Upper lobe of right lung (tissue), 1 donor: ENCODE results near the gene PHYHIPL. TPM values are rescaled to one million over a fixed set of nuclear protein-coding genes. Genes with fewer than 3 reads are reported as not detected.

ENCODE experiments used
- ATAC-seq: fragments of 200-7000 bp; cut with Tn5 transposase; one replicate; pipeline ENCODE4 v1.9.1; 2020; ENCODE audit warnings: mild to moderate bottlenecking, moderate library complexity
- DNase-seq: peaks from one replicate; pipeline ENCODE4 v3.0.0-alpha.2; 2020
- H3K27ac ChIP-seq: fragments of 200-600 bp; one replicate; pipeline ENCODE4 v1.8.0; 2022
- H3K27me3 ChIP-seq: fragments of 200-600 bp; one replicate; pipeline ENCODE4 v1.8.0; 2022; ENCODE audit warnings: mild to moderate bottlenecking
- H3K36me3 ChIP-seq: fragments of 200-600 bp; one replicate; pipeline ENCODE4 v1.8.0; 2022
- H3K4me1 ChIP-seq: fragments of 200-600 bp; one replicate; pipeline ENCODE4 v1.8.0; 2022
- H3K4me3 ChIP-seq: fragments of 200-600 bp; one replicate; pipeline ENCODE4 v1.8.0; 2022; ENCODE audit warnings: mild to moderate bottlenecking
- H3K9me3 ChIP-seq: fragments of 200-600 bp; one replicate; pipeline ENCODE4 v1.8.0; 2022
- CTCF ChIP-seq: fragments of 200-600 bp; IDR thresholded peaks from one replicate; pipeline ENCODE4 v1.8.0; 2022; ENCODE audit warnings: antibody characterized with exemption
- intact Hi-C: fragments of 100-400 bp; cut with DNase I; formaldehyde crosslinking; loops from one replicate; pipeline ENCODE4 v1.11.0; 2022
- total RNA-seq: library from RNA; stranded (reverse); fragmentation: NEBNext Ultra II Directional; extraction: Animal tissue kit (Norgen Biotek cat#: 25700); gene quantifications from one replicate; pipeline ENCODE4 v1.2.1, GENCODE V29; 2021
- donor health status: DM: no; HTN: yes; CAD: no; lungs with severe emphysema.

The PHYHIPL gene
- total RNA-seq, 1 donor from 2014 or later, result not detected

- DNase-seq (no peak), ATAC-seq (no peak)
- Histone ChIP-seq H3K27ac (no peak overlapping the region), H3K4me3 (no peak overlapping the region), H3K36me3 (no peaks in the 10 kb centered on the region), H3K27me3 (no peaks in the 10 kb centered on the region), H3K9me3 (no peaks in the 10 kb centered on the region), H3K4me1 (no peaks in the 10 kb centered on the region)
- intact Hi-C loops, result no loop called here
- TF ChIP-seq CTCF, result no peak
Observed at GRCh38 chr10:59155556-59155955, 20.9 kb upstream of the PHYHIPL start.

- no peaks in the 10 kb centered on the region for H3K27me3 ChIP-seq
- no peaks in the 10 kb centered on the region for H3K9me3 ChIP-seq
- no peak overlapping the region for H3K27ac ChIP-seq
- intact Hi-C loops, result no loop called here
- H3K4me3 ChIP-seq, result no peak overlapping the region
- no peaks in the 10 kb centered on the region for H3K36me3 ChIP-seq
- no peak for DNase-seq
- H3K4me1 ChIP-seq, result no peaks in the 10 kb centered on the region
- ATAC-seq, result no peak
- TF ChIP-seq CTCF, result no peak
Observed at GRCh38 chr10:59167512-59167911, 8.9 kb upstream of the PHYHIPL start.

- Histone ChIP-seq H3K9me3 (no peaks in the 10 kb centered on the region), H3K4me3 (no peak overlapping the region)
Observed at GRCh38 chr10:59172567-59172966, 3.9 kb upstream of the PHYHIPL start.

GRCh38 chr10:59173414-59173813 lies 3.0 kb upstream of the PHYHIPL start:
- intact Hi-C loops, result no loop called here
- H3K4me3 ChIP-seq, result no peak overlapping the region
- TF ChIP-seq CTCF, result no peak

More at GRCh38 chr10:59172567-59172966, 3.9 kb upstream of the PHYHIPL start:
- H3K27ac ChIP-seq, result no peak overlapping the region
- TF ChIP-seq CTCF, result no peak
- intact Hi-C loops, result no loop called here
- DNase-seq (no peak), ATAC-seq (no peak)
- peaks cover 26% of the 10 kb centered on the region for H3K27me3 ChIP-seq
- no peaks in the 10 kb centered on the region for H3K36me3 ChIP-seq
- peaks cover 3% of the 10 kb centered on the region for H3K4me1 ChIP-seq

GRCh38 chr10:59175538-59176240 lies 754 bp upstream of the PHYHIPL start:
- no peaks in the 10 kb centered on the region for H3K36me3 ChIP-seq
- TF ChIP-seq CTCF, result no peak
- H3K27ac ChIP-seq, result no peak overlapping the region
- H3K9me3 ChIP-seq, result no peaks in the 10 kb centered on the region
- intact Hi-C loops, result no loop called here
- DNase-seq (peak; percentile 40), ATAC-seq (peak; percentile 24)
- H3K4me3 ChIP-seq, result peak overlapping the region; percentile 25
- peaks cover 3% of the 10 kb centered on the region for H3K4me1 ChIP-seq
- peaks cover 39% of the 10 kb centered on the region for H3K27me3 ChIP-seq

More at GRCh38 chr10:59173414-59173813, 3.0 kb upstream of the PHYHIPL start:
- Histone ChIP-seq H3K9me3 (no peaks in the 10 kb centered on the region), H3K27me3 (peaks cover 33% of the 10 kb centered on the region), H3K4me1 (peaks cover 3% of the 10 kb centered on the region), H3K36me3 (no peaks in the 10 kb centered on the region), H3K27ac (no peak overlapping the region)
- DNase-seq (no peak), ATAC-seq (no peak)
